OCI-LY1 (cell line): ENCODE data around the gene ABTB2.

ENCODE experiments used
- H2AFZ ChIP-seq: fragments of 200-600 bp; sonication (generic), shearing (Covaris generic); 2 replicates; pipeline ENCODE4 v1.6.0; 2014; ENCODE audit warnings: antibody characterized with exemption, mild to moderate bottlenecking, low read length
- H3F3A ChIP-seq: fragments of 200-600 bp; sonication (generic), shearing (Covaris generic); 2 replicates; pipeline ENCODE4 v1.6.0; 2014; ENCODE audit warnings: mild to moderate bottlenecking, antibody characterized with exemption, low read length, moderate library complexity; ENCODE audit not compliant: insufficient read depth
- H3K27ac ChIP-seq: fragments of 200-600 bp; sonication (generic); 2 replicates; pipeline ENCODE4 v1.5.1; 2014; ENCODE audit warnings: low read length, mixed run types, mild to moderate bottlenecking, low read depth; ENCODE audit not compliant: poor library complexity, severe bottlenecking
- H3K27me3 ChIP-seq: fragments of 200-600 bp; sonication (generic); 2 replicates; pipeline ENCODE4 v1.6.0; 2014; ENCODE audit warnings: antibody characterized with exemption, mild to moderate bottlenecking, low read length, moderate library complexity; ENCODE audit not compliant: insufficient read depth
- H3K36me3 ChIP-seq: fragments of 200-600 bp; sonication (generic); 2 replicates; pipeline ENCODE4 v1.6.1; 2014; ENCODE audit warnings: mild to moderate bottlenecking, antibody characterized with exemption, low read length, moderate library complexity, mixed read lengths; ENCODE audit not compliant: insufficient read depth
- H3K4me1 ChIP-seq: fragments of 200-600 bp; sonication (generic); 2 replicates; pipeline ENCODE4 v1.5.1; 2014; ENCODE audit warnings: mild to moderate bottlenecking, low read length, moderate library complexity; ENCODE audit not compliant: insufficient read depth, severe bottlenecking
- H3K4me2 ChIP-seq: fragments of 200-600 bp; sonication (generic), shearing (Covaris generic); 2 replicates; pipeline ENCODE4 v1.6.1; 2014; ENCODE audit warnings: low read length
- H3K4me3 ChIP-seq: fragments of 200-600 bp; sonication (generic); 2 replicates; pipeline ENCODE4 v1.5.1; 2014; ENCODE audit warnings: low read length, low read depth, mild to moderate bottlenecking, mixed read lengths; ENCODE audit not compliant: poor library complexity, severe bottlenecking
- H3K79me2 ChIP-seq: fragments of 200-600 bp; shearing (Covaris generic); 2 replicates; pipeline ENCODE4 v1.6.1; 2016; ENCODE audit warnings: mixed run types, low read length, mixed read lengths; ENCODE audit not compliant: insufficient read depth
- H3K9ac ChIP-seq: fragments of 200-600 bp; sonication (generic), shearing (Covaris generic); 2 replicates; pipeline ENCODE4 v1.6.1; 2014; ENCODE audit warnings: mild to moderate bottlenecking, low read length, mixed read lengths
- H3K9me2 ChIP-seq: fragments of 200-600 bp; sonication (generic), shearing (Covaris generic); 2 replicates; pipeline ENCODE4 v1.6.1; 2014; ENCODE audit warnings: low read depth, mild to moderate bottlenecking, low read length, mixed read lengths
- H3K9me3 ChIP-seq: fragments of 200-600 bp; shearing (Covaris generic); 2 replicates; pipeline ENCODE4 v1.6.1; 2014; ENCODE audit warnings: low read length, mixed read lengths
- H4K20me1 ChIP-seq: fragments of 200-600 bp; sonication (generic), shearing (Covaris generic); 2 replicates; pipeline ENCODE4 v1.6.0; 2016; ENCODE audit warnings: mild to moderate bottlenecking, low read length; ENCODE audit not compliant: insufficient read depth
- CTCF ChIP-seq: fragments of 200-600 bp; sonication (generic), shearing (Covaris generic); IDR thresholded peaks from 2 replicates; pipeline ENCODE4 v1.5.1; 2017; ENCODE audit warnings: mild to moderate bottlenecking, antibody characterized with exemption, low read length, moderate library complexity, mixed read lengths
- EZH2 ChIP-seq: fragments of 200-600 bp; sonication (generic), shearing (Covaris generic); IDR thresholded peaks from 2 replicates; pipeline ENCODE4 v1.8.0; 2017; ENCODE audit warnings: borderline replicate concordance, mixed run types, mild to moderate bottlenecking, antibody characterized with exemption, low read length, moderate library complexity, mixed read lengths

The ABTB2 gene

GRCh38 chr11:34245041-34245440, 112.8 kb downstream of the ABTB2 start:
- Histone ChIP-seq H3K79me2 (no peaks in the 10 kb centered on the region), H3K27me3 (no peaks in the 10 kb centered on the region), H3K4me2 (no peak overlapping the region), H3K36me3 (no peaks in the 10 kb centered on the region), H3K9me2 (no peaks in the 10 kb centered on the region), H3K4me1 (no peaks in the 10 kb centered on the region), H3K4me3 (no peak overlapping the region), H3K27ac (no peak overlapping the region), H4K20me1 (no peaks in the 10 kb centered on the region), H3K9ac (no peak overlapping the region), H3K9me3 (no peaks in the 10 kb centered on the region), H2AFZ (no peak overlapping the region), H3F3A (no peaks in the 10 kb centered on the region)
- TF ChIP-seq EZH2 (no peak), CTCF (no peak)

GRCh38 chr11:34243600-34244464, 114.0 kb downstream of the ABTB2 start:
- no peaks in the 10 kb centered on the region for H3K27me3 ChIP-seq
- H3K9me3 ChIP-seq = no peaks in the 10 kb centered on the region
- no peaks in the 10 kb centered on the region for H3K4me1 ChIP-seq
- no peaks in the 10 kb centered on the region for H3K36me3 ChIP-seq
- no peaks in the 10 kb centered on the region for H3K79me2 ChIP-seq
- H3K9me2 ChIP-seq = no peaks in the 10 kb centered on the region
- no peak for TF ChIP-seq EZH2
- no peak for TF ChIP-seq CTCF
- H2AFZ ChIP-seq = no peak overlapping the region
- H4K20me1 ChIP-seq = no peaks in the 10 kb centered on the region
- H3K4me2 ChIP-seq = no peak overlapping the region
- no peak overlapping the region for H3K4me3 ChIP-seq
- no peak overlapping the region for H3K27ac ChIP-seq
- no peaks in the 10 kb centered on the region for H3F3A ChIP-seq
- H3K9ac ChIP-seq = no peak overlapping the region

- H3K27me3 ChIP-seq = no peaks in the 10 kb centered on the region
- no peaks in the 10 kb centered on the region for H3K36me3 ChIP-seq
- H3K4me2 ChIP-seq = no peak overlapping the region
- H2AFZ ChIP-seq = no peak overlapping the region
- H3K4me3 ChIP-seq = no peak overlapping the region
- H3K27ac ChIP-seq = no peak overlapping the region
- H3K9ac ChIP-seq = no peak overlapping the region
- no peaks in the 10 kb centered on the region for H3K4me1 ChIP-seq
- H3K79me2 ChIP-seq = no peaks in the 10 kb centered on the region
- no peaks in the 10 kb centered on the region for H4K20me1 ChIP-seq
- H3F3A ChIP-seq = no peaks in the 10 kb centered on the region
- no peaks in the 10 kb centered on the region for H3K9me3 ChIP-seq
- no peaks in the 10 kb centered on the region for H3K9me2 ChIP-seq
- TF ChIP-seq EZH2 (no peak), CTCF (no peak)
Measured at GRCh38 chr11:34242037-34242625, 115.7 kb downstream of the ABTB2 start.
